Stimulated activated CD8-positive, alpha-beta memory T cell treated with anti-CD3 and anti-CD28 coated beads, Interleukin-2, amount 100 ng/mL, for 48 hours (primary cell): ENCODE data around the gene MED17.

ENCODE experiments used
- DNase-seq, 2 donors: peaks; one replicate each; pipeline ENCODE4 v3.0.0-alpha.2; 2020; ENCODE audit warnings: low read depth in 2 of 2

Gene MED17

GRCh38 chr11:93817426-93818348 is 33.6 kb downstream of the MED17 start:
- DNase-seq, result no peak

DNA sequence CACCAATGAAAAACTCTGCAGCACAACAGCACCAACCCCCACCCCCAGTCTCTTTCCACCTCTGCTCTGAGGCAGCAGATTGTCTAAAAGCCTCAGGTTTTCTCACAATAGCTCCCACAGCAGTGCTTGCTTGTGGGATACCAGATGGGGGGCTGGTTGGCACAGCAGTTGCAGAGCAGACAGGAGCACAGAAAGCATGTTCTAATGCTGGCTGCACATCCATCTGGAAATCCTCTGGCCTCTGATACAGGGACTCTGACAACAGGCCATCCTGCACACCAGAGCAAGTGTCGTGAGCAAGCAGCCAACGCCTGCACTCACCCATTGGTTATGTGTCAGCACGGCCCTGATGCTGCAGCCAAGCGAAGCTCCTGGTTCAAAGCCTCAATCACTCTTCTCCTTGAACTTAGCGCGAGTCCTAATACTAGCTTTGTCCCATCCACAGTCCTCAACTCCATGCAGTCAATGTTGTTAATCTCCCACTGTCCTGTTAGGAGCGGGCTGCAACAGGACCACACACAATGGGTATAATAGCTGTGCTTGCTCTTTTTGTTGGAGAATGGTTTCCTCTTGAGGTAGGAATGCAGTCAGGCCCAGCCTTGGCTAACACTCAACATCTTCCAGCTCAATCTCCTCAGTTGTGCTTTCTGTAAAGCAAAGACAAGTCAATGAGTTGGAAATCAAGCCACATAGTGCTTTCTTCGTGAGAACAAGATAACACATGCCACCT is 36.0 kb downstream of the MED17 start:
- DNase-seq, result no peak

- no peak for DNase-seq
Observed at GRCh38 chr11:93820847-93821246, 36.8 kb downstream of the MED17 start.

- no peak for DNase-seq
Observed at GRCh38 chr11:93821617-93822016, 37.5 kb downstream of the MED17 start.

DNA sequence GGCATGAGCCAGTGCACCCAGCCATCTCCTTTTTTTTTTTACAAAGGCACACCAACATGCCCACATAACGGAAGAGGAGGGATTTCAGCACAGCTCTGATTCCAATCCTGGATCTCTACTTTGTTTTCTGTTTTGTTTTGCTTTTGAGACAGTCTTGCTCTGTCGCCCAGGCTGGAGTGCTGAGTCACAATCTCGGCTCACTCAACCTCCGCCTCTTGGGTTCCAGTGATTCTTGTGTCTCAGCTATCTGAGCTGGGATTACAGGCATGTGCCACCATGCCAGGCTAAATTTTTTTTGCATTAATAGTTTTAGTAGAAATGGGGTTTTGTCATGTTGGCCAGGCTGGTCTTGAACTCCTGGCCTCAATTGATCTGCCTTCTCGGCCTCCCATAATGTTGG is 38.3 kb downstream of the MED17 start:
- no peak for DNase-seq

GRCh38 chr11:93823210-93823609 is 39.1 kb downstream of the MED17 start:
- no peak for DNase-seq

DNA sequence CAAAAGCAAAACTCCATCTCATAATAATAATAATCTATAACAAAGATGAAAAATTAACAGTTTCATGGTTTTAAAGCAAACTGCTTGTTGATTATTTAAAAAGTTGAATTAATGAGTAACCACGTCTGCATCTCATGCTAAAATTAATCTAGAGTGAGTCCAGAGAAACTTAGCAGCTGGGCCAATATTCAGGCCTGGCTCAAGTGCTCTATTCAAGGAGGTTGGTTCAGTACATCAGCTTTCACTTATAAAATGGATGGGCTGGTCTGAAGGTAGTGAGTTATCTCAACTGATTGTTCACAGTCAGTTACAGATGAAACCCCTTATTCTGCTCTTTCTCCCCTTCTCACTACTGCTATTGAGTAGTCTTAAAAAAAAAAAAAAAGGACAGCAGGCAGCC is 43.3 kb downstream of the MED17 start:
- DNase-seq, result no peak

DNA sequence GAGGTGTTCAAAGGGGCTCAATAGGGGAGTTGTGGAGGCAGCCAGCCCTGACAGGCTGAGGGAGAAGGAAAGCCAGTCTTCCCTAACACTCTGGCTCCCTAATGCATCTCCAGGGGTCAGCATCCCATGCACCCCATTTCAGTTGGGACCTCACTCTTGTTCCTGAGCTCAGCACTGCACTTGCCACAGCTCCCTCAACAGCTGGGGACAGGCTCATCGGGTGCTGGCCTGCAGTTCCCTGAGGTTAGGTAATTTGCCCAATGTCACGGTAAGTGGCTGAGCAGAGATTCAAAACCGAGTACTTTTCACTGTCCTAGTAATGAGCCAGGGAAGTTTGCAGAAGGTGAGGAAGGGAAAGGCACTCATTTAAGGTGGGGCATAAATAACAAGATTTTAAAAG is 45.5 kb downstream of the MED17 start:
- no peak for DNase-seq

GRCh38 chr11:93831343-93832127 is 47.5 kb downstream of the MED17 start:
- DNase-seq, result no peak

DNA sequence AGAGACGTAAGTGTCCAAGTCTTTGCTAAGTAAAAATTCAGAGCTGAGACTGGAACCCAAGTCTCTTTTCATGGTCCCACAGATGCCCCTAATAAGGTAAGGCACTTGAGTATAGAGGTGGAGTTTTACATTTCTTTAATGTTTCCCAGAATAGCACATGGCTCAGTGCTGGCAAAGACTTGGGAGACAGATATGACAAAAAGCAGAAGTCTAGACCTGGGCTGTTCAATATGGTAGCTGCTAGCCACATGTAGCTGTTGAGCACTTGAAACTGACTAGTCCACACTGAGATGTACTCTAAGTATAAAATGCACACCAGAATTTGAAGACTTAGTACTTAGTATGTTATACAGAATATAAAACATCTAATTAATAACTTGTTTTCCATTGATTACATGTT is 48.7 kb downstream of the MED17 start:
- DNase-seq, result no peak

DNA sequence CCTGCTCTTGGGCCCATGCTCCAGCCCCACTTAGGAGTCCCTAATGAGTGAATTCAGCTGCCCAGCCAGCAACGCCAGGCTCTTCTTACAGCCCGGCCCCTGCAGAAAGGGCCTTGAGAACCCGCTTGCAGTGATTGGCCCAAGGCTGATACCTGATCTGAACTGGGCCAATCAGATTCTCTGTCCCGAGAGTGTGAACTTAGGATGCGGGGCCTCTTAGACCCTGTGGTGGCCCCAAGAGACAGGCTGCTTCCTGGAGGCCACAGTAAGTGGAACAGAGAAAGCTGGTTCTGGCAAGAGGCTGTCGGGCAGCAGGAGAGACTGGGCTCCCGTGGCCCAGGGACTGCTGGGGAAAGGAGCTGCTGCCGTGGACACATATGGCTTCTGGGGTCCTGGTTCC is 54.9 kb downstream of the MED17 start:
- DNase-seq, result no peak

- DNase-seq, result no peak
Observed at GRCh38 chr11:93840180-93840579, 56.1 kb downstream of the MED17 start.

DNA sequence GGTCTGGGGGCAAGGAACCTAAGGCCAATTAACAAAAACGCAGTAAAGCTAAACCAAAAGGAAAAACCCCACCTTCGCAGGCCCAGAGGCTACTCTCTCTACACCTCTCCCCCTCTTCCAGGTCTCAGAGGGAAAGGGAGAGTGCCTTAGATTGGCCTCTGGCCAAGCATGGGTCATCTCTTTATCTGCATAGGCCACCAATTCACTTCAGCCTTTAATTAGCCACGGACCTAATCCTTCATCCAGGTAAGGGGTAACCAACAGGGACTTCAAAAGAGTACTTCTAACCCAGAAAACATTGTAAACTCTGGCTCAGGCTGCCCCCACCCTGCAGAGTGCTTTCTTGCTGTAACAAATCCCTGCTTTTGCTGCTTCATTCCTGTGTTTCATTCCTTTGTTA is 56.9 kb downstream of the MED17 start:
- DNase-seq, result no peak

DNA sequence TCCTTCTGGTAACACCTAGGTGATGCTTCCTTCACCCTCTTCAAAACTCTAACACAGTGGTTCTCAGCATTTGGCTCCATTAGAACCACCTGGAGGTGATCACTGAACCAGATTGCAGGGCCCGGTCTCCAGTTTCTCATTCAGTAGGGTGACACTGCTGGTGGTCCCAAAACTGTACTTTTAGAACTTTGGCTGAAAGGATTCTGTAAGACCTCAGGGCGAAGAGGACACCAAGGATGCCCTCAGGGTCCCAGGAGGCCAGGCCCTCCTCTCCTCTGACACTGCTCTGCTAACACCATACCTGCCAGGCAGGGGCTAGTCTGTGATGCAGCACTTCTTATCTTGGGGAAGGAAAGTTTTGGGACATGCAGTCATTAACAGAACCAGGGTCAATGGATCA is 57.4 kb downstream of the MED17 start:
- no peak for DNase-seq

- no peak for DNase-seq
Observed at GRCh38 chr11:93842034-93842433, 58.0 kb downstream of the MED17 start.

- no peak for DNase-seq
Observed at GRCh38 chr11:93842461-93842860, 58.4 kb downstream of the MED17 start.

DNA sequence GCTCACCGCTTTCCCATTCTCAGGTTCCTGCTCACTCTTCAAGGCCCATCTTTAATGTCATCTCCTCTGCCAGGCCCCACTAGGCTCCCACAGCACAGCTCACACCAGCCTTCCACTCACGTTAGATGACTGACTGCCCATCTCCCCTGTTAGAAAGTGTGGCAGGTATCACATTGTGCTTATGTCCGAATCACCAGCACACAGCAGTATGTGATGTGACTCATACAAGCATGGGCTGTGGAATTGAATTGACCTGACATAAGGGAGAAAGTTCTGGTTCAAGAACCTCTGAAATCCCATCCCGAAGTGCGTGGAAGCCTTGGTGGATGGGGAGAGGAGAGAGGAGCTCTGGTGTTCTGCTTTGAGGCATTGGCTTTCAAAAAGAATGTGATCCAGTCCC is 59.8 kb downstream of the MED17 start:
- no peak for DNase-seq

GRCh38 chr11:93844568-93844967 is 60.5 kb downstream of the MED17 start:
- DNase-seq, result no peak

DNA sequence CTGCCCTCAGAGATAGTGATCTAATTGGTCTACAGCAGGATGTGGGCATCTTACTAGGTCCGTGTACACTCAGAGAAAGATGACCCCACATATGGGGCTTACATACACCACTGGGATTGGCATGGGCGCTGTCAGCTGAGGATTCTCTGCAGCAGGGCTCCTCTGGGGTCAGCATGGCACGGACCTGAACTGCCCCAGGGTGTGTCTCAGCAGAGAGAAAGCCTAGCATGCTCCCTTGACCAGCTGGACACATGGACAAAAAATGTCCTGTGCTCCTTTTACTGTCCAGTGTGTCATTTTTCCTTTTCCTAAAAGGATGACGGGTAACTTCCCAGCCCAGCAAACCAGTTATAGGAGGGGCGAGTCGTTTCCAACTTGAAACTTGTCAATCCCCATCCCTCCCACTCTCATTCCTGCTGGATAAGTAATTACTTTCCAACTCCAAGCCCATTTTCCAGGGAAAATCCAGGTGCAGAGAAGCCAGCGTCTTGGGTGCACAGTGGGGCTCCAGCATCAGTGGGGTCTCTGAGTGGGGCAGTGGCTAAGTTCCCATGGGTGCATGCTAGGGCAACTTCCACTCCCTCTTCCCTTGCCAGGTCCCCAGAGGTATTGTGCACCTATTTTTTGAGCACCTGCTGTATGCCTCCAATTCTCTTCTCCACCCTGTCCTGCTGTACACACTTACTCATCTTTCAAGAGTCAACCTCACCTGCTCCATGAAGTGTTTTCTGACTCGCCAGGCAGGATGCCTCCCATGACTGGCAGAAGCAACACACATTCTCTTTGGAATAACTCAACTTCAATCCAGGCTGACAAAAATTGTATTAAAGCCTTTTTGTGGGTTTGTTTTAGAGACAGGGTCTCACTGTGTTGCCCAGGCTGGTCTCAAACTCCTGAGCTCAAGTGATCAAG is 61.4 kb downstream of the MED17 start:
- DNase-seq, result no peak

GRCh38 chr11:93846411-93846810 is 62.3 kb downstream of the MED17 start:
- no peak for DNase-seq

DNA sequence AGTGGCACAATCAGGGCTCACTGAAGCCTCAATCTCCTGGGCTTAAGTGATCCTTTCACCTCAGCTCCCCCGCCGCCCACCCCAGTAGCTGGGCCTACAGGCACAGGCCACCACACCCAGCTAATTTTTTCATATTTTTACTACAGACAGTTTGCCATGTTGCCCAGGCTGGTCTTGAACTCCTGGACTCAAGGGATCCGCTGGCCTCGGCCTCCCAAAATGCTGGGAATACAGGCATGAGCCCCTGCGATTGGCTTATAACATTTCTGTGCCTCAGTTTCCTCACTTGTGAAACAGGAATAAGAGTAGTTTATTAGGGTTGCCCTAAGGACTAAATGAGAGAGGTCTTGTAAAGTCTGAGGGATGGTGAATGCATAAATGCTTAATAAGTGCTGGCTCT is 65.1 kb downstream of the MED17 start:
- no peak for DNase-seq
